ENCODE measurements around the gene NUDT7.

The NUDT7 gene

GRCh38 chr16:77738706-77739558 lies 16.6 kb downstream of the NUDT7 start:
- POLR2A ChIA-PET: no interaction called here
- H3K4me1 ChIP-seq (ENCODE audit: control extremely low read depth in 1 of 4, control insufficient read depth in 4 of 4, insufficient read depth in 4 of 4, low read length in 3 of 4): no peaks in the 10 kb centered on the region
- H3K27me3 ChIP-seq (replicated peaks in 2 of 5; ENCODE audit: control insufficient read depth in 4 of 5, insufficient read depth in 5 of 5, low read length in 4 of 5): no peaks in the 10 kb centered on the region
- CTCF ChIA-PET: interaction anchor here (0.6 kb wide), 1 partner anchor 1079 kb away, joined by 3 read pairs; no protein-coding TSS in a partner anchor
- no peak overlapping the region for H3K27ac ChIP-seq (ENCODE audit: insufficient read depth in 1 of 2, low read depth in 1 of 2, low read length in 2 of 2, poor library complexity in 1 of 2, severe bottlenecking in 2 of 2)
- H3K36me3 ChIP-seq (ENCODE audit: control insufficient read depth in 4 of 4, insufficient read depth in 4 of 4, low read length in 3 of 4): no peaks in the 10 kb centered on the region
- peaks cover 0 to 4% (median 0%) of the 10 kb centered on the region in 5 experiments for H3K9me3 ChIP-seq (ENCODE audit: control extremely low read depth in 1 of 5, control insufficient read depth in 4 of 5, insufficient read depth in 2 of 5, low read depth in 1 of 5, low read length in 4 of 5)
- 100% methylated on average over 7 of the region's 10 CpGs for WGBS (ENCODE audit: insufficient coverage)
- DNase-seq: no peak
- no peak overlapping the region for H3K4me3 ChIP-seq (ENCODE audit: control insufficient read depth in 1 of 7, extremely low read depth in 1 of 7, insufficient read depth in 4 of 7, low read depth in 2 of 7, low read length in 6 of 7)

GRCh38 chr16:77739559-77739892 lies 17.2 kb downstream of the NUDT7 start:
- WGBS (ENCODE audit: insufficient coverage): 100% methylated on average over 1 of the region's 1 CpG
- peaks cover 0 to 4% (median 0%) of the 10 kb centered on the region in 5 experiments for H3K9me3 ChIP-seq (ENCODE audit: control extremely low read depth in 1 of 5, control insufficient read depth in 4 of 5, insufficient read depth in 2 of 5, low read depth in 1 of 5, low read length in 4 of 5)
- ChIA-PET CTCF (interaction anchor here (0.6 kb wide), 1 partner anchor 1079 kb away, joined by 3 read pairs; no protein-coding TSS in a partner anchor), POLR2A (no interaction called here)
- no peak for DNase-seq
- no peak overlapping the region for H3K27ac ChIP-seq (ENCODE audit: insufficient read depth in 1 of 2, low read depth in 1 of 2, low read length in 2 of 2, poor library complexity in 1 of 2, severe bottlenecking in 2 of 2)
- H3K4me1 ChIP-seq (ENCODE audit: control extremely low read depth in 1 of 4, control insufficient read depth in 4 of 4, insufficient read depth in 4 of 4, low read length in 3 of 4): no peaks in the 10 kb centered on the region
- no peak overlapping the region for H3K4me3 ChIP-seq (ENCODE audit: control insufficient read depth in 1 of 7, extremely low read depth in 1 of 7, insufficient read depth in 4 of 7, low read depth in 2 of 7, low read length in 6 of 7)
- no peaks in the 10 kb centered on the region for H3K27me3 ChIP-seq (replicated peaks in 2 of 5; ENCODE audit: control insufficient read depth in 4 of 5, insufficient read depth in 5 of 5, low read length in 4 of 5)
- no peaks in the 10 kb centered on the region for H3K36me3 ChIP-seq (ENCODE audit: control insufficient read depth in 4 of 4, insufficient read depth in 4 of 4, low read length in 3 of 4)

- no peak for DNase-seq
- no peak overlapping the region for H3K27ac ChIP-seq (ENCODE audit: insufficient read depth in 1 of 2, low read depth in 1 of 2, low read length in 2 of 2, poor library complexity in 1 of 2, severe bottlenecking in 2 of 2)
- H3K27me3 ChIP-seq (replicated peaks in 2 of 5; ENCODE audit: control insufficient read depth in 4 of 5, insufficient read depth in 5 of 5, low read length in 4 of 5): peaks cover 0 to 4% (median 0%) of the 10 kb centered on the region in 5 experiments
- ChIA-PET POLR2A (no interaction called here), CTCF (no interaction called here)
- WGBS (ENCODE audit: insufficient coverage): 98% methylated on average over 4 of the region's 4 CpGs
- no peaks in the 10 kb centered on the region for H3K4me1 ChIP-seq (ENCODE audit: control extremely low read depth in 1 of 4, control insufficient read depth in 4 of 4, insufficient read depth in 4 of 4, low read length in 3 of 4)
- no peaks in the 10 kb centered on the region for H3K9me3 ChIP-seq (ENCODE audit: control extremely low read depth in 1 of 5, control insufficient read depth in 4 of 5, insufficient read depth in 2 of 5, low read depth in 1 of 5, low read length in 4 of 5)
- no peak overlapping the region for H3K4me3 ChIP-seq (ENCODE audit: control insufficient read depth in 1 of 7, extremely low read depth in 1 of 7, insufficient read depth in 4 of 7, low read depth in 2 of 7, low read length in 6 of 7)
- H3K36me3 ChIP-seq (ENCODE audit: control insufficient read depth in 4 of 4, insufficient read depth in 4 of 4, low read length in 3 of 4): no peaks in the 10 kb centered on the region
Observed at GRCh38 chr16:77744141-77744540, 21.8 kb downstream of the NUDT7 start.

GRCh38 chr16:77745972-77746371 lies 23.7 kb downstream of the NUDT7 start:
- Histone ChIP-seq H3K4me1 (ENCODE audit: control extremely low read depth in 1 of 4, control insufficient read depth in 4 of 4, insufficient read depth in 4 of 4, low read length in 3 of 4) (no peaks in the 10 kb centered on the region), H3K36me3 (ENCODE audit: control insufficient read depth in 4 of 4, insufficient read depth in 4 of 4, low read length in 3 of 4) (no peaks in the 10 kb centered on the region), H3K27ac (ENCODE audit: insufficient read depth in 1 of 2, low read depth in 1 of 2, low read length in 2 of 2, poor library complexity in 1 of 2, severe bottlenecking in 2 of 2) (no peak overlapping the region), H3K4me3 (ENCODE audit: control insufficient read depth in 1 of 7, extremely low read depth in 1 of 7, insufficient read depth in 4 of 7, low read depth in 2 of 7, low read length in 6 of 7) (no peak overlapping the region), H3K9me3 (ENCODE audit: control extremely low read depth in 1 of 5, control insufficient read depth in 4 of 5, insufficient read depth in 2 of 5, low read depth in 1 of 5, low read length in 4 of 5) (peaks cover 0 to 2% (median 0%) of the 10 kb centered on the region in 5 experiments), H3K27me3 (replicated peaks in 2 of 5; ENCODE audit: control insufficient read depth in 4 of 5, insufficient read depth in 5 of 5, low read length in 4 of 5) (peaks cover 0 to 4% (median under 1%) of the 10 kb centered on the region in 5 experiments)
- ChIA-PET POLR2A (interaction anchor here (0.6 kb wide), 1 partner anchor 9 kb away, joined by 3 read pairs; no protein-coding TSS in a partner anchor), CTCF (no interaction called here)
- DNase-seq: no peak
- no CpG with 5 or more reads among the region's 1 CpG for WGBS (ENCODE audit: insufficient coverage)

- 84% methylated on average over 7 of the region's 7 CpGs for WGBS (ENCODE audit: insufficient coverage)
- no peak overlapping the region for H3K4me3 ChIP-seq (ENCODE audit: control insufficient read depth in 1 of 7, extremely low read depth in 1 of 7, insufficient read depth in 4 of 7, low read depth in 2 of 7, low read length in 6 of 7)
- H3K27ac ChIP-seq (ENCODE audit: insufficient read depth in 1 of 2, low read depth in 1 of 2, low read length in 2 of 2, poor library complexity in 1 of 2, severe bottlenecking in 2 of 2): no peak overlapping the region
- CTCF ChIA-PET: interaction anchor here (1.1 kb wide), 1 partner anchor 12 kb away, joined by 3 read pairs; no protein-coding TSS in a partner anchor
- peaks cover 0 to 2% (median 0%) of the 10 kb centered on the region in 5 experiments for H3K9me3 ChIP-seq (ENCODE audit: control extremely low read depth in 1 of 5, control insufficient read depth in 4 of 5, insufficient read depth in 2 of 5, low read depth in 1 of 5, low read length in 4 of 5)
- H3K27me3 ChIP-seq (replicated peaks in 2 of 5; ENCODE audit: control insufficient read depth in 4 of 5, insufficient read depth in 5 of 5, low read length in 4 of 5): peaks cover 0 to 5% (median 4%) of the 10 kb centered on the region in 5 experiments
- H3K36me3 ChIP-seq (ENCODE audit: control insufficient read depth in 4 of 4, insufficient read depth in 4 of 4, low read length in 3 of 4): no peaks in the 10 kb centered on the region
- POLR2A ChIA-PET: no interaction called here
- no peak for DNase-seq
- H3K4me1 ChIP-seq (ENCODE audit: control extremely low read depth in 1 of 4, control insufficient read depth in 4 of 4, insufficient read depth in 4 of 4, low read length in 3 of 4): no peaks in the 10 kb centered on the region
Observed at GRCh38 chr16:77748421-77749005, 26.2 kb downstream of the NUDT7 start.

GRCh38 chr16:77749415-77749814 lies 27.1 kb downstream of the NUDT7 start:
- H3K4me1 ChIP-seq (ENCODE audit: control extremely low read depth in 1 of 4, control insufficient read depth in 4 of 4, insufficient read depth in 4 of 4, low read length in 3 of 4): no peaks in the 10 kb centered on the region
- DNase-seq: no peak
- no peak overlapping the region for H3K27ac ChIP-seq (ENCODE audit: insufficient read depth in 1 of 2, low read depth in 1 of 2, low read length in 2 of 2, poor library complexity in 1 of 2, severe bottlenecking in 2 of 2)
- H3K36me3 ChIP-seq (ENCODE audit: control insufficient read depth in 4 of 4, insufficient read depth in 4 of 4, low read length in 3 of 4): no peaks in the 10 kb centered on the region
- H3K4me3 ChIP-seq (ENCODE audit: control insufficient read depth in 1 of 7, extremely low read depth in 1 of 7, insufficient read depth in 4 of 7, low read depth in 2 of 7, low read length in 6 of 7): no peak overlapping the region
- CTCF ChIA-PET: interaction anchor here (0.9 to 1.1 kb wide), 2 partner anchors 12 to 16 kb away, joined by 3 read pairs; no protein-coding TSS in a partner anchor
- H3K27me3 ChIP-seq (replicated peaks in 2 of 5; ENCODE audit: control insufficient read depth in 4 of 5, insufficient read depth in 5 of 5, low read length in 4 of 5): peaks cover 0 to 5% (median 4%) of the 10 kb centered on the region in 5 experiments
- H3K9me3 ChIP-seq (ENCODE audit: control extremely low read depth in 1 of 5, control insufficient read depth in 4 of 5, insufficient read depth in 2 of 5, low read depth in 1 of 5, low read length in 4 of 5): peaks cover 0 to 2% (median 0%) of the 10 kb centered on the region in 5 experiments
- WGBS (ENCODE audit: insufficient coverage): no CpG with 5 or more reads among the region's 1 CpG
- POLR2A ChIA-PET: no interaction called here

- WGBS (ENCODE audit: insufficient coverage): 98% methylated on average over 5 of the region's 5 CpGs
- POLR2A ChIA-PET: no interaction called here
- no peak for DNase-seq
Observed at GRCh38 chr16:77758046-77758445, 35.7 kb downstream of the NUDT7 start.

More at GRCh38 chr16:77758046-77758445, 35.7 kb downstream of the NUDT7 start:
- H3K27ac ChIP-seq (ENCODE audit: insufficient read depth in 1 of 2, low read depth in 1 of 2, low read length in 2 of 2, poor library complexity in 1 of 2, severe bottlenecking in 2 of 2): no peak overlapping the region
- H3K27me3 ChIP-seq (replicated peaks in 2 of 5; ENCODE audit: control insufficient read depth in 4 of 5, insufficient read depth in 5 of 5, low read length in 4 of 5): no peaks in the 10 kb centered on the region
- CTCF ChIA-PET: no interaction called here
- H3K9me3 ChIP-seq (ENCODE audit: control extremely low read depth in 1 of 5, control insufficient read depth in 4 of 5, insufficient read depth in 2 of 5, low read depth in 1 of 5, low read length in 4 of 5): no peaks in the 10 kb centered on the region
- H3K4me3 ChIP-seq (ENCODE audit: control insufficient read depth in 1 of 7, extremely low read depth in 1 of 7, insufficient read depth in 4 of 7, low read depth in 2 of 7, low read length in 6 of 7): no peak overlapping the region
- H3K4me1 ChIP-seq (ENCODE audit: control extremely low read depth in 1 of 4, control insufficient read depth in 4 of 4, insufficient read depth in 4 of 4, low read length in 3 of 4): no peaks in the 10 kb centered on the region
- no peaks in the 10 kb centered on the region for H3K36me3 ChIP-seq (ENCODE audit: control insufficient read depth in 4 of 4, insufficient read depth in 4 of 4, low read length in 3 of 4)

All from common myeloid progenitor, CD34-positive (primary cell).